GM20431 (cell line): ENCODE results near the gene CIART.
"Not testable (repeated sequence)": the region's sequence is repeated elsewhere in the genome, so short reads cannot be mapped to it uniquely, and the experiment has no call there.

Experiments used
- in situ Hi-C: fragments of 300-500 bp; cut with MseI, MboI; formaldehyde crosslinking; loops from one replicate; pipeline ENCODE4 v1.15.0; 2020; ENCODE audit warnings: low sequenced_read_pairs; ENCODE audit not compliant: unreplicated experiment

CIART gene

GRCh38 chr1:150295476-150295875 lies 13.1 kb downstream of the CIART start:
- in situ Hi-C loops, result no loop called here

- in situ Hi-C loops, result no loop called here
Measured at GRCh38 chr1:150299716-150300115, 17.4 kb downstream of the CIART start.

GRCh38 chr1:150302338-150302737 lies 20.0 kb downstream of the CIART start:
- in situ Hi-C loops, result no loop called here

GRCh38 chr1:150302902-150303301 lies 20.5 kb downstream of the CIART start:
- in situ Hi-C loops, result no loop called here

DNA sequence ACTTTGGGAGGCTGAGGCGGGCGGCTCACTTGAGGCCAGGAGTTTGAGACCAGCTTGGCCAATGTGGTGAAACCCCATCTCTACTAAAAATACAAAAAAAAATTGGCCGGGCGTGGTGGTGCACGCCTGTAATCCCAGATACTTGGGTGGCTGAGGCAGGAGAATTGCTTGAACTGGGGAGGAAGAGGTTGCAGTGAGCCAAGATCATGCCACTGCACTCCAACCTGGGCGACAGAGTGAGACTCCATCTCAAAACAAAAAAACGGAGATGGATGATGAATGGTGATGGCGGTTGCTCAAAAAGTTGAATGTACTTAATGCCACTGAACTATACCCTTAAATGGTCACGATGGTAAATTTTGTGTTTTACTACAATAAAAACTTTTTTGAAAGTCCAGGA lies 26.2 kb downstream of the CIART start:
- in situ Hi-C loops, result not testable (repeated sequence)

DNA sequence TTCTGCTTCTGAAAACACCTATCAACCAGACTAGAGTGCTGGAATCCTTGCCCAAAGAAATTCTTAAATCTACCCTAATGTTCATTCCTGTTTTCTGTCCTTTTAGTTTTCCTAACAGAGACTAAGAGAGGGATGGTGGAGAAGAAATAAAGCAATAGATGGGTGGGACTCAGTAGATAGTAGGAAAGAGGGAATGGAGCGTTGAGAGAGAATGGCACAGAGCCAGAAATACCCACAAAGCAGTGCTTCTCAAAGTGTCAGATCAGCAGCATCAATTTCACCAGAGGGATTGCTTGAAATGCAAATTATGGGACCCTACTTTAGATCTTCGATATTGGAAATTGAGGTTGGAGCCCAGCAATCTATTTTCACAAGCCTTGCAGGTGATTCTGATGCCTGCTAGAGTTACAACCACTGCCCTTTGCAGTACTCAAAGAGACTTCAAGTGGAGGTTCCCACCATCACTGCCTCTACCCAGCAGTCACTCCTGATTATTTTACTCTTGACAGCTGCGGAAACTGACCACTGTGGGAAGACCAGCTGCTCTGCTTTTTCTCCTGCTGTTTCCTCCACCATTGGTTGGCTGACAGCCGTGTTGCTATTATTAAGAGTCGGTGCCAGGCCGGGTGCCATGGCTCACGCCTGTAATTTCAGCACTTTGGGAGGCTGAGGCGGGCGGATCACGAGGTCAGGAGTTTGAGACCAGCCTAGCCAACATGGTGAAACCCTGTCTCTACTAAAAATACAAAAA lies 27.6 kb downstream of the CIART start:
- in situ Hi-C loops, result no loop called here

DNA sequence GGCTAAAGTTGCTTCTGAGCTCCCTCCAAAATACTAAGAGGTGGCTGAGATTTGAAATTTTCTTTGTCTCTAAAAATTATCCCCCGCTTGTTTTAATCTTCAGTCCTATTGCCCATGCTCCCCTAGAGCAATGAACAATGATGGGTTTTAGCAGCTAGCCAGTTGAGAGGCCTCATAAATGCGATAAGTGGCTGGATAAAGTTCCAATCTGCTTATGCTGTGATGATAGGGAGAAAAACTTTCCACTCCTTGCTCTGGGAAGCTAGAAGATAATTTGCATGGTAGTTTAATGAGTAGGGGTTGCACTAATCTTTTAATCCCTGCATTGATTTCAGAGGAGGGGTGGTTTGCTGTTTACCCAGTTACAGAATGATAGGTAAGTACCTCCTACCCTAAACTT lies 29.4 kb downstream of the CIART start:
- in situ Hi-C loops, result no loop called here

- in situ Hi-C loops, result not testable (repeated sequence)
Measured at GRCh38 chr1:150314691-150315090, 32.3 kb downstream of the CIART start.

- in situ Hi-C loops, result no loop called here
Measured at GRCh38 chr1:150320667-150320978, 38.3 kb downstream of the CIART start.

- in situ Hi-C loops, result no loop called here
Measured at GRCh38 chr1:150321826-150322166, 39.4 kb downstream of the CIART start.

GRCh38 chr1:150322310-150322709 lies 40.0 kb downstream of the CIART start:
- in situ Hi-C loops, result no loop called here

DNA sequence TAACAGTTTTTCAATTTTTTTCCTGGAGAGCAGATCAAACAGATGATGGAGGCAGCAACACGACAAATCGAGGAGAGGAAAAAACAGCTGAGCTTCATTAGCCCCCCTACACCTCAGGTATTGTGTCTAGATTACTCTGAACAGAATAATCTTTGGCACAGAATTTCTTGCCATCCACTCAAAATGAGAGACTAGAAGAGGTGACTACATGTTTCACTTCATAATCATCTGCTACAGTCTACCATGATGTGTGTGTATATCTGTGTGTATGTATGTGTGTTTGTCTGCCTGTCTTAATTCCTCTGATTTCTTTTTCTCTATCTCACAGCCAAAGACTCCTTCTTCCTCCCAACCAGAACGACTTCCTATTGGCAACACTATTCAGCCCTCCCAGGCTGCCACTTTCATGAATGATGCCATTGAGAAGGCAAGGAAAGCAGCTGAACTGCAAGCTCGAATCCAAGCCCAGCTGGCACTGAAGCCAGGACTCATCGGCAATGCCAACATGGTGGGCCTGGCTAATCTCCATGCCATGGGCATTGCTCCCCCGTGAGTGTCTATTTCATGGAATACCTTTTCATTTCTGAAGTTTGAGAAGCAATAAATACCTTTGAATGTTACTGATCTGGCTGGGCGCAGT lies 50.4 kb downstream of the CIART start:
- in situ Hi-C loops, result no loop called here
